ENCODE results near the gene GALNTL6. TPM values are rescaled to one million over a fixed set of nuclear protein-coding genes. Genes with fewer than 3 reads are reported as not detected.

GALNTL6 gene
- total RNA-seq, 4 donors from 2014 or later, result 0.67 to 0.70 TPM; not detected in 2

DNA sequence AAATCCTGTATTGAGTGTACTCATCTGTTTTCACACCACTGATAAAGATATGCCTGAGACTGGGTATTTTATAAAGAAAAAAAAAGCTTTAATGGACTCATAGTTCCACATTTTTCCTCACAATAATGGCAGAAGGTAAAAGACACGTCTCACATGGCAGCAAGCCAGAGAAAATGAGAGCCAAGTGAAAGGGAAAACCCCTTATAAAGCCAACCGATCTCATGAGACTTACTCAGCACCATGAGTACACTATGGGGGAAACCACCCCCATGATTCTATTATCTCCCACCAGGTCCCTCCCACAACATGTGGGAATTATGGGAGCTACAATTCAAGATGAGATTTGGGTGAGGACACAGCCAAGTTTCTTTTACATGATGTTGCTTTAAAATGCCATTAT, 171.9 kb downstream of the GALNTL6 start:
- no peaks in the 10 kb centered on the region for H3K27me3 ChIP-seq
- no peaks in the 10 kb centered on the region for H3K4me1 ChIP-seq
- no peaks in the 10 kb centered on the region for H3K36me3 ChIP-seq
- H3K4me3 ChIP-seq, result no peak overlapping the region
- DNase-seq, result no peak
- no peak overlapping the region for H3K27ac ChIP-seq
- no peaks in the 10 kb centered on the region for H3K9me3 ChIP-seq
- no peak for TF ChIP-seq POLR2A (IDR thresholded peaks at IDR 0.05)
- TF ChIP-seq, protein P1, sequence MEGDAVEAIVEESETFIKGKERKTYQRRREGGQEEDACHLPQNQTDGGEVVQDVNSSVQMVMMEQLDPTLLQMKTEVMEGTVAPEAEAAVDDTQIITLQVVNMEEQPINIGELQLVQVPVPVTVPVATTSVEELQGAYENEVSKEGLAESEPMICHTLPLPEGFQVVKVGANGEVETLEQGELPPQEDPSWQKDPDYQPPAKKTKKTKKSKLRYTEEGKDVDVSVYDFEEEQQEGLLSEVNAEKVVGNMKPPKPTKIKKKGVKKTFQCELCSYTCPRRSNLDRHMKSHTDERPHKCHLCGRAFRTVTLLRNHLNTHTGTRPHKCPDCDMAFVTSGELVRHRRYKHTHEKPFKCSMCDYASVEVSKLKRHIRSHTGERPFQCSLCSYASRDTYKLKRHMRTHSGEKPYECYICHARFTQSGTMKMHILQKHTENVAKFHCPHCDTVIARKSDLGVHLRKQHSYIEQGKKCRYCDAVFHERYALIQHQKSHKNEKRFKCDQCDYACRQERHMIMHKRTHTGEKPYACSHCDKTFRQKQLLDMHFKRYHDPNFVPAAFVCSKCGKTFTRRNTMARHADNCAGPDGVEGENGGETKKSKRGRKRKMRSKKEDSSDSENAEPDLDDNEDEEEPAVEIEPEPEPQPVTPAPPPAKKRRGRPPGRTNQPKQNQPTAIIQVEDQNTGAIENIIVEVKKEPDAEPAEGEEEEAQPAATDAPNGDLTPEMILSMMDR (IDR thresholded peaks at IDR 0.05), result no peak

DNA sequence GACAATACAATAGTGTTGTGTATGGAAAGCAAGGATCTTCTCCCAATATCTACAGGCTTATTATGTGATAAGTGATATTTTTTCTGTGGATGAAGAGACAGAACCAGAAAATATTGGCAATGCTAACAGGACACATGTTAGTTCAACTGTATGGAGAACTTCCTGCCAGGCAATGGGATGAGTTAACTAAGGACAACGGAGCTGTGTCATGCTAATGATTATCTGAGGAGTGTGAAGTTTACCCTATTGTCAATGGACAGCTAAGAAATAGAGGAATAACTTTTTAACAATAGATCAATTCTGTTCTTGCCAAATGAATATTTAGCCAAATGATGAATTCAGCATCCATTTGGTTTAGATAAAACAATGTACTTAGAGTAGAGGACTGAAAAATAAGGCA, 180.0 kb downstream of the GALNTL6 start:
- Histone ChIP-seq H3K36me3 (no peaks in the 10 kb centered on the region), H3K27ac (no peak overlapping the region), H3K27me3 (no peaks in the 10 kb centered on the region), H3K4me1 (no peaks in the 10 kb centered on the region), H3K4me3 (no peak overlapping the region), H3K9me3 (no peaks in the 10 kb centered on the region)
- TF ChIP-seq POLR2A (IDR thresholded peaks at IDR 0.05), result no peak
- TF ChIP-seq, protein P1 (IDR thresholded peaks at IDR 0.05), result no peak
- no peak for DNase-seq

DNA sequence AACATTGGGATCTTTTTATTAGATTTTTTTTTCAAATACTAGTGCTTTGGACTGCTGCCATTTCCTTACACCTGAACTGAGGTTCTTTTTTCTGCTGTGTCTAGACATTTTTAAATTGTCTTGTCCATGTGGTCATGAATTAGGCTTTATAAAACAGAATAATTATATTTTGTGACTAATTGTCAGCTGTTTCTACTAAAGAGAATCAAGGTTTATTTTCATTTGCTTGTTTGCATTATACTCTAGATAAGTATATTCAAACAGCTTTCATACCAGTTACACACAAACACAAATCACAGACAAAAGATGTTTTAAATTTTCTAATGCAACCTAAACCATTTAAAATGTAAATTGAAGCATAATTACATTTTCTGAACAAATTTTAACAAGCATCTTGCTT, 194.7 kb downstream of the GALNTL6 start:
- Histone ChIP-seq H3K27ac (no peak overlapping the region), H3K4me1 (no peaks in the 10 kb centered on the region), H3K9me3 (no peaks in the 10 kb centered on the region), H3K36me3 (no peaks in the 10 kb centered on the region), H3K27me3 (no peaks in the 10 kb centered on the region), H3K4me3 (no peak overlapping the region)
- TF ChIP-seq POLR2A (IDR thresholded peaks at IDR 0.05), result no peak
- TF ChIP-seq, protein P1 (IDR thresholded peaks at IDR 0.05), result no peak
- DNase-seq, result no peak

DNA sequence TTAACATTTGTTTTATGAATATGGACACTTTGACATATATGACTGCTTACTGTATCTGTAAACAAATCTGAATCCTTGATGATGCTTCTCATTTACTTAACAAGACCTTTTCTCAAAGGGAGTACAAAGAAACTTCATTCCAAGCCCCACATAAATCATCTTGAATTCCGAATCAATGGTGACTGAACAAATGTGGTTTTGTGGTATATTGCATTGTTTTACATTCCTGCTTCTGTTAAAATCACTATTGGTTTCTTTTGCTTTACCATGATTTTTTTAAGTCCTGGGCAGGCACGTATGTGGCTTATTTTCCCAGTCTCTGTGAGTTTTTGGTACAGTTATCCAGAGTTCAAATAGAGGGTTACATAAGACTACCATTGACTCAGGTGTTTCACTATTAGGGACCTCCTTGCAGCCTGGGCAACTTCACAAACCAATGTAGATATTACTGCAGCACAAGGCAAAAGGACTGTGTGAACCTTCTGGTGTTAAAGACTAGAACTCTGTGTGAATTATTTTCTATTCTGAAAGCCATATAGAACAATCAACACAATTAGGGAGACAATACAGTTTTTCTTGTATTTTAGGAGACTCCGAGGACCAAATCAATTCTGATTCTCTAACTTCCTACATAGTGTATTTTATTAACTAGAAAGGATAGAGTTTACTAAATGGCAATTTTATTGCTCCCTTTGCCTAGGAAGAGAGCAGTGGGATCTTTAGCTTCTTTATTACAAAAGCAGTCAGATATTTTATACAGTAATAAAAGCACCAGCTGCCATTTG, 196.4 kb downstream of the GALNTL6 start:
- H3K4me3 ChIP-seq, result no peak overlapping the region
- TF ChIP-seq, protein P1 (IDR thresholded peaks at IDR 0.05), result no peak
- TF ChIP-seq POLR2A (IDR thresholded peaks at IDR 0.05), result no peak
- H3K27ac ChIP-seq, result no peak overlapping the region
- no peaks in the 10 kb centered on the region for H3K9me3 ChIP-seq
- H3K27me3 ChIP-seq, result no peaks in the 10 kb centered on the region
- DNase-seq, result no peak
- no peaks in the 10 kb centered on the region for H3K36me3 ChIP-seq
- H3K4me1 ChIP-seq, result no peaks in the 10 kb centered on the region

DNA sequence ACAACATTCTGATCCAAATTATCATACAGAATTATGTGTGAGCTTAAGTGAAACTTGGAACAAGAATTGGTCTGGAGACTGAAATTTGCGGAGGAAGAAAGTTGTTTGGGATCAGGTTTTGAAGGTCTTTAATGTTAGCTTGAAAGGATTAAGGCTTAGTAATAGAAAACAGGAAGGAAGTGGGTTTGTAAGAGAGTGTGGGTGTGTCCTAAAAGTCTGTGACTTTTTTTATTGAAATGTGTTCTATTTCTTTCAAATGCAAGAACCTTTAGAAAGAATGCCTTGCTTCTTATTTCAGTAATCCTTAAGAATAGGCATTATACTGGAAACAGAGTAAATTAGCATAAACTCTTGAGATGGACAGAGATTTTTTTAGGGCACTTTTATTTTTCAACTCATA, 198.0 kb downstream of the GALNTL6 start:
- H3K9me3 ChIP-seq, result no peaks in the 10 kb centered on the region
- no peak overlapping the region for H3K27ac ChIP-seq
- no peak for DNase-seq
- H3K27me3 ChIP-seq, result no peaks in the 10 kb centered on the region
- no peaks in the 10 kb centered on the region for H3K36me3 ChIP-seq
- no peak overlapping the region for H3K4me3 ChIP-seq
- no peaks in the 10 kb centered on the region for H3K4me1 ChIP-seq
- TF ChIP-seq POLR2A (IDR thresholded peaks at IDR 0.05), result no peak
- TF ChIP-seq, protein P1 (IDR thresholded peaks at IDR 0.05), result no peak

Measured in Peyer's patch (tissue), 4 donors.